NCI-H2196 (cell line): ENCODE measurements around the gene ADAMTS15.
"Not testable (repeated sequence)": the region's sequence is repeated elsewhere in the genome, so short reads cannot be mapped to it uniquely, and the experiment has no call there.

ENCODE experiments used
- DNase-seq: peaks from one replicate; lab custom pipeline; 2025; ENCODE audit not compliant: unreplicated experiment; lab: John Stamatoyannopoulos, UW

ADAMTS15 gene

DNA sequence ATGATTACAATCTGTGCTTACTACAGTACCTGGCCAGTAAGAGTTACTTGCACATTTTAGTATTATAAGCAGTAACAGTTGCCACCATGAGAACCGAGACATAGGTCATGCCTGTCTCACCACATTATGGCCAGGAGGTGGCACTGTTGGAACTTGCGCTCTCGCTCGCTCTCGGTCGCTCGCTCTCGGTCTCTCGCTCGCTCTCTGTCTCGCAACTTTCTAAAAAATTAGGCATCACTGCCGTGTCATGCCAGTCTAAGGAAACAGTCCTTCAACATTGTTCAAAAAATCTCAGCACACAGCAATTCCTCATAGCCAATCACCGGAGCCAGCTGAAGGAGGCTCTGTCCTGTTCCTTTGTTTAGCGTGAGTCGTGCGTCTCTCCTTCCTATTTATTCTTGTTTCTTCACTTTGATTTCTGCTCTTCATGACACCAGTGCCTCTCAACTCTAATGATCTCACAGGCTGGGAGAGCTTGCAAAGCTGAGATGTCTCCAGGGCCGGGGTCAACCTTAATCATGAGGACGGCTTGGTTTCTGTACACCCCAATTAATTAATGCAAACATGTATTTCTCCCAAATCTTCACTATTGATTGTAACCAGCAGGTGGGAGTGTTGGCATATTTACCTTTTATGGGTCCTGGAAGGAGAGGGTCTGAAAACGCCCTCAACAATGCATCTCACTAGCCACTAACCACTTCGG, 13.8 kb upstream of the ADAMTS15 start:
- peak; percentile 85 for DNase-seq

DNA sequence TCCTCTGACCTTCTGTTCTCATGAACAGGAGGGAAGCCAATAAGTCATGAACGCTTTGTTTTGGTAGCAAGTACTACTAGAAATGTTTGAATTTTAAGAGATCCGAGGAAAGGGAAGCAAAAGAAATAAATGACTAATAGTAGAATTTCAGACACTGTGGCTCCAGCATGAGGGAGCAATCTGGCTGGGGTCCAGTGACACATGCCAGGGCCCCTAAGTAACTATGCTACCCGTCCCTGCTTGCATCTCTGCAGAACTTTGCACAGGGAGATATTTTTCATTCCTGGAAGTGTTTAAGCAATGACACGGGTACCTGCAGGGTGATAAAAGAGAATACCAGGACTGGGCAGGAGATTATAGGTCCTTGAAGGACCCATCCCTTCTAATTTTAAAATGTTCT, 12.8 kb upstream of the ADAMTS15 start:
- DNase-seq = no peak

- DNase-seq = no peak
These were observed 12.3 kb upstream of the ADAMTS15 start for GRCh38 chr11:130436171-130436570.

GRCh38 chr11:130437848-130438247, 10.6 kb upstream of the ADAMTS15 start:
- no peak for DNase-seq

- not testable (repeated sequence) for DNase-seq
These were observed 9.9 kb upstream of the ADAMTS15 start for GRCh38 chr11:130438401-130439159.

DNA sequence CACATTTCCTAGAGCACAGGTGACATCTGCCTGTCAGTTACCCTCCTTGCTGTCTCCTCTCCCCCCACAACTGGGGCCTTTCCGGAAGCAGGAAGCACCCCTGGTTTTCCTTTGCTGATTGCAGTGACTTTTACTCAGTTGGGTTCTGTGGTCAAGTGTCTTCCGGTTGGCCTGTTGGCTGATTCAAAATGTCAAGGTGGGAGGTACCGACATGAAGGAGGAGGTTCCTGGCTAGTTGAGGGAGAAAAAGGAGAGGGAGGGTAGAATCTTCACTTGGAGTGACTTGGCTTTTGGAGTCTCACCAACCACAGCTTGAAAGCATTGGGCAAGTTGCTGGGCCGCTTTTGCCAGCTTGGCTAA, 9.3 kb upstream of the ADAMTS15 start:
- no peak for DNase-seq

- DNase-seq = no peak
These were observed 8.6 kb upstream of the ADAMTS15 start for GRCh38 chr11:130439876-130440275.

- DNase-seq = no peak
These were observed 6.7 kb upstream of the ADAMTS15 start for GRCh38 chr11:130441719-130442118.

GRCh38 chr11:130442737-130443136, 5.7 kb upstream of the ADAMTS15 start:
- no peak for DNase-seq

GRCh38 chr11:130445788-130446187, 2.7 kb upstream of the ADAMTS15 start:
- no peak for DNase-seq

DNA sequence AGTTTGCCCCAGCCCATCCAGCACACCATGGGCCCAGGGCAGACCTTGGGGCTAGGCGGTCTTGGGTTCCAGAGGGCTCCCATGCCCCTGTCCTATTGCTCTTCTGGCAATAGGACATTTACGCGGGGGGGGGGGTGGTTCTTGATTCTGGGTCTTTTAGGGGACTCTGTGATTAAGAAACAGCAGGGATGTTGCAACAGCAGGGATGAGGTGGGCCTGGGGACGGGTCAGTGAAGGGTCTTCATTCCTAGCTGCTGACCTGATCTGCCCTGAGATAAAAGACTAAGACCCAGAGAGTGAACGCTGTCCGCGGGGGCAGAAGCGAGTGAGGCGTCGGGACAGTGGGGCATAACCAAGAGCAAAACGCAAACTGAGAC, 418 bp upstream of the ADAMTS15 start:
- DNase-seq = no peak

DNA sequence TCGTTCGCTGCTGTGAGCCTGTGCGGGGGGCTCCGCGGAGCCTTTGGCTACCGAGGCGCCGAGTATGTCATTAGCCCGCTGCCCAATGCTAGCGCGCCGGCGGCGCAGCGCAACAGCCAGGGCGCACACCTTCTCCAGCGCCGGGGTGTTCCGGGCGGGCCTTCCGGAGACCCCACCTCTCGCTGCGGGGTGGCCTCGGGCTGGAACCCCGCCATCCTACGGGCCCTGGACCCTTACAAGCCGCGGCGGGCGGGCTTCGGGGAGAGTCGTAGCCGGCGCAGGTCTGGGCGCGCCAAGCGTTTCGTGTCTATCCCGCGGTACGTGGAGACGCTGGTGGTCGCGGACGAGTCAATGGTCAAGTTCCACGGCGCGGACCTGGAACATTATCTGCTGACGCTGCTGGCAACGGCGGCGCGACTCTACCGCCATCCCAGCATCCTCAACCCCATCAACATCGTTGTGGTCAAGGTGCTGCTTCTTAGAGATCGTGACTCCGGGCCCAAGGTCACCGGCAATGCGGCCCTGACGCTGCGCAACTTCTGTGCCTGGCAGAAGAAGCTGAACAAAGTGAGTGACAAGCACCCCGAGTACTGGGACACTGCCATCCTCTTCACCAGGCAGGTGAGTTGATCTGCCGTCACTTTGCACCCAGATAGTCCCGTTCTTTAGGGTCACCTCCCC, 1.0 kb downstream of the ADAMTS15 start:
- no peak for DNase-seq

GRCh38 chr11:130449996-130450769, 1.7 kb downstream of the ADAMTS15 start:
- DNase-seq = peak; percentile 18

DNA sequence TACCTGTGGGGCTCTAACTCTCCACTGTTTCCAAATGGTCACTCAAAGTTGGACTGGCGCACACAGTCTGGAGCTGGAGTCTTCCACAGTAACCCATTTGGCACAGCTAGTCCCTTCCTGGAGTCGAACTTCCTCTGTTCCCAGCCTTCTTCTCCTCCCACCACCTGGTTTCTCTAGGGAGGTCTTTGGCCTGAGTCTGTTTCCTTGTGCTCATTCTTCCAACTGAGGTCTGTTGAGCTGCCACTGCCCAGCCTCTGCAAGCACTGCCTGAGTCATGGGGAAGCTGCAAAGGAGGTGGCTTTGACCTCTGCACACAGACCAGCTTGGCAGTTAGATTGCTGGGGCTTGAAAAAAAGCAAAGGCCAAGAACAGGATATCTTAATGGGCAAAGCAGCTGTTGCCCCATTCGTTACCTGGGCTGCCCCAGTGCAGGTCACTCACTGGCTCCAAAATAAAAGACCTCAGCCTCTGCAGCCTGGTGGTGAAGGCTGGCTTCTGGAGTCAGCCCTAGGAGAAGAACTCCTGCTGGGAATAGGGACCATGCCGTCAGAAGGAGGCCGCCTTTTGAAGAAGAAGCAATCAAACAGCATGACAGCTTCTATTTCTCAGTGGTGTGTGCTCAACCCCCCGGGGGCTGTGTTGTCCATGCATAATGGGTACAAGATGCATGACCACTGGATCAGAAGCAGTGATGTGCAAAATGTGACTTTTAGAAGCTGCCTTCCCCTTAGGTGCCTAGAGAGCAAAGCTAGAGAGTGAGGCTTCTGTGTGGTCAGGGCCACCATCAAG, 3.0 kb downstream of the ADAMTS15 start:
- no peak for DNase-seq

GRCh38 chr11:130452176-130452575, 3.7 kb downstream of the ADAMTS15 start:
- no peak for DNase-seq

DNA sequence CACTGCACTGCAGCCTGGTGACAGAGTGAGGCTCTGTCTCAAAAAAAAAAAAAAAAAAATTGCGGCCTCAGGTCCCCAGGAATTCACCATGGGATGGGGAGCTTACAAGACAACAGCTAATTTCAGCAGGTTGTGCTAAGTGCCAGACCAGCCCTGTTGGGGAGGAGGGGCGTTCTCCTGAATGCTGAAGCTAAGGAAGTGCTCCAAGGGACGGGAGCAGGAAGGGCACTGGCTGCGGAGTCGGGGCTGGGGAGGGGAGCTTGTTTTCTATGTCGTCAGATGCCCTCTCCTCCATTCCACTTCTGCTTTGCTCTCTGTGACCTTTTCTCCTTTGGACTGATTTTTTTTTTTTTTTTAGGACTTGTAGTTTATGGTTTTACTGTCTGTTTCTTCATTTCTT, 4.5 kb downstream of the ADAMTS15 start:
- DNase-seq = no peak

- no peak for DNase-seq
These were observed 6.2 kb downstream of the ADAMTS15 start for GRCh38 chr11:130454491-130455252.

GRCh38 chr11:130455483-130456127, 7.2 kb downstream of the ADAMTS15 start:
- no peak for DNase-seq

GRCh38 chr11:130456286-130456685, 7.8 kb downstream of the ADAMTS15 start:
- no peak for DNase-seq
